Right lobe of liver (tissue), 6 donors: Measurements from ENCODE around the gene PDE7B. TPM values are rescaled to one million over a fixed set of nuclear protein-coding genes. Genes with fewer than 3 reads are reported as not detected.
"Not testable (repeated sequence)": the region's sequence is repeated elsewhere in the genome, so short reads cannot be mapped to it uniquely, and the experiment has no call there.

Source experiments
- ATAC-seq, 4 donors: fragments of 200-7000 bp; cut with Tn5 transposase; one replicate each; pipeline ENCODE4 v1.9.1; 2020; ENCODE audit warnings: mild to moderate bottlenecking in 4 of 4, moderate library complexity in 4 of 4
- DNase-seq, 3 donors: peaks; one replicate each; pipeline ENCODE4 v3.0.0-alpha.2; 2020
- H3K27ac ChIP-seq, 3 donors: fragments of 200-600 bp; one replicate each; pipeline ENCODE4 v1.8.0; 2022
- H3K27me3 ChIP-seq, 2 donors: fragments of 200-600 bp; one replicate each; pipeline ENCODE4 v1.8.0; 2022
- H3K36me3 ChIP-seq, 4 donors: fragments of 200-600 bp; sonication (generic) in 1 of 4; one replicate each; pipeline versions ENCODE4 v1.5.1 to v1.8.0; 2017 to 2022; ENCODE audit warnings: control low read depth in 1 of 4
- H3K4me1 ChIP-seq, 4 donors: fragments of 200-600 bp; sonication (generic) in 1 of 4; one replicate each; pipeline versions ENCODE4 v1.5.1 to v1.8.0; 2017 to 2022; ENCODE audit warnings: control low read depth in 1 of 4
- H3K4me3 ChIP-seq, 3 donors: fragments of 200-600 bp; one replicate each; pipeline ENCODE4 v1.8.0; 2022
- H3K9me3 ChIP-seq, 4 donors: fragments of 200-600 bp; sonication (generic) in 1 of 4; one replicate each; pipeline versions ENCODE4 v1.5.1 to v1.8.0; 2017 to 2022; ENCODE audit warnings: control low read depth in 1 of 4
- POLR2A ChIP-seq: fragments of 450-650 bp; IDR thresholded peaks from one replicate; pipeline ENCODE4 v1.6.1; 2017; ENCODE audit warnings: antibody characterized with exemption, mild to moderate bottlenecking
- WGBS: methylation state at CpG from one replicate; pipeline ENCODE4 v1.1.6; 2018; ENCODE audit warnings: low coverage, low lambda C conversion rate; ENCODE audit not compliant: insufficient coverage; ENCODE audit errors: missing lambda C conversion rate; 5-methylcytosine and 5-hydroxymethylcytosine counted together
- intact Hi-C, 2 donors: fragments of 100-400 bp; cut with DNase I; formaldehyde crosslinking; loops; one replicate each; pipeline versions ENCODE4 v1.11.2 to v1.14.1; 2022
- total RNA-seq, 6 experiments: library from RNA; depleted of rRNA in 2 of 6; stranded (reverse); fragments of >200 nt in 2 of 6; fragmentation: NEBNext Ultra II Directional in 3 of 6; extraction: Animal tissue kit (Norgen Biotek cat#: 25700) in 3 of 6; gene quantifications; one replicate each; pipeline versions ENCODE4 v1.1.0 to v1.2.4, GENCODE V29; 2016 to 2023
- TF ChIP-seq, protein P1 (sequence below), 4 donors: fragments of 200-600 bp in 3 of 4; fragments of 450-650 bp in 1 of 4; IDR thresholded peaks; one replicate each; pipeline versions ENCODE4 v1.5.1 to v1.8.0; 2016 to 2022; ENCODE audit warnings: antibody characterized with exemption in 4 of 4, mild to moderate bottlenecking in 2 of 4
- donor health status: DM: no; HTN: yes; CAD: no.
- donor health status: DM: no; HTN: no; CAD: no.
- donor health status: DM: no; HTN: no; CAD: no.
- donor health status: DM: no; HTN: yes; CAD: no.
- donor health status: DM: no; HTN: yes; CAD: no.

The PDE7B gene
- total RNA-seq, 6 experiments from 2014 or later, result 1.1 to 5.1 (median 1.9) TPM

DNA sequence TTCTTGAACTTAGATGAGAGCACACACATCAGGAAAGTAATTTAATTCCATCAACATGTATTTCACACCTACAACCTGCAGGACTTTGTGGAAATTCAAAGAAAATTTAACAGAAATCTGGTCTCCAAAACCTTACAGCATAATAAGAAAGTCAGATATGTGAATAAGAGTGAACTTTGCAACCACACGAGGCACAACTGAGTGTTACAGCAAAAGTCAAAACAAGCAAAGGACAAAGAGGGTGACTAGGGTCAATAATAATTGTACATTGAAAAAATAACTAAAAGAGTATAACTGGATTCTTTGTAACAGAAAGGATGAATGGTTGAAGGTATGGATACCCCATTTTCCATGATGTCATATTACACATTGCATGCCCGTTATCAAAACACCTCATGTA is 284.8 kb downstream of the PDE7B start:
- Histone ChIP-seq H3K36me3 (no peaks in the 10 kb centered on the region), H3K4me1 (no peaks in the 10 kb centered on the region), H3K4me3 (no peak overlapping the region), H3K27ac (no peak overlapping the region), H3K9me3 (no peaks in the 10 kb centered on the region), H3K27me3 (no peaks in the 10 kb centered on the region)
- DNase-seq, result no peak
- peak in 2 of 4 donors; percentile 33 to 54 for ATAC-seq
- intact Hi-C loops, result no loop called here
- TF ChIP-seq, protein P1, sequence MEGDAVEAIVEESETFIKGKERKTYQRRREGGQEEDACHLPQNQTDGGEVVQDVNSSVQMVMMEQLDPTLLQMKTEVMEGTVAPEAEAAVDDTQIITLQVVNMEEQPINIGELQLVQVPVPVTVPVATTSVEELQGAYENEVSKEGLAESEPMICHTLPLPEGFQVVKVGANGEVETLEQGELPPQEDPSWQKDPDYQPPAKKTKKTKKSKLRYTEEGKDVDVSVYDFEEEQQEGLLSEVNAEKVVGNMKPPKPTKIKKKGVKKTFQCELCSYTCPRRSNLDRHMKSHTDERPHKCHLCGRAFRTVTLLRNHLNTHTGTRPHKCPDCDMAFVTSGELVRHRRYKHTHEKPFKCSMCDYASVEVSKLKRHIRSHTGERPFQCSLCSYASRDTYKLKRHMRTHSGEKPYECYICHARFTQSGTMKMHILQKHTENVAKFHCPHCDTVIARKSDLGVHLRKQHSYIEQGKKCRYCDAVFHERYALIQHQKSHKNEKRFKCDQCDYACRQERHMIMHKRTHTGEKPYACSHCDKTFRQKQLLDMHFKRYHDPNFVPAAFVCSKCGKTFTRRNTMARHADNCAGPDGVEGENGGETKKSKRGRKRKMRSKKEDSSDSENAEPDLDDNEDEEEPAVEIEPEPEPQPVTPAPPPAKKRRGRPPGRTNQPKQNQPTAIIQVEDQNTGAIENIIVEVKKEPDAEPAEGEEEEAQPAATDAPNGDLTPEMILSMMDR (IDR thresholded peaks at IDR 0.05), result no peak
- no peak for TF ChIP-seq POLR2A
- WGBS, result 58% methylated on average over 2 of the region's 2 CpGs

DNA sequence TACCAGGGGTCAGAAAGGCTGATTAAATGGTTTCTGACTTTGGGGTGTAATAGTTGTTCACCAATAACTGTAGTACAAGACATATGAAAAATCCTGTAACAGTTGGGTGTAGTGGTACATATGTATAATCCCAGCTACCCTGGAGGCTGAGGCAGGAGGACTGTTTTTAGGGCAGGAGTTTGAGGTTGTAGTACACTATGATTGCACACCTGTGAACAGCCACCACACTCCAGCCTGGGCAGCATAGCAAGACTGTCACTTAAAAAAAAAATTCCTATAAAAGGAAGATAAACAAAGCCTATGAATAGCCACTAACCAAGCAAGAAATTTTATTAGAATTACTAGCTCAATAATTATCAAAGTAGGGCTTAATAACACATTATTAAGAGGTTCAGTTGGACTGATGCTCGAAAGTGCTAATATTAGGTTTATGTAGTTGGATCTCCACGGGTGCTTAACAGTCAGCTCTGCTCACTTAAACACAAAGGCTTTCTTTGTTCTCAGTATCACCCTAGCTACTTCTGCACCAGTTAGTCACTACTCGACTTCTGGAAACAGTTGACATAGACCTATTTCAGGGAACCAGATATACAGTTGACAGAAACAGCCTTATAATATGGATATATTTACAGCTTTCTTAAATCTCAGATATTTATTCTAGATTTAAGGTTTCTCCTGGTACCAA is 285.6 kb downstream of the PDE7B start:
- Histone ChIP-seq H3K4me1 (no peaks in the 10 kb centered on the region), H3K9me3 (no peaks in the 10 kb centered on the region), H3K27ac (no peak overlapping the region), H3K4me3 (no peak overlapping the region), H3K27me3 (no peaks in the 10 kb centered on the region), H3K36me3 (no peaks in the 10 kb centered on the region)
- peak in 1 of 4 donors; percentile 78 for ATAC-seq
- DNase-seq, result no peak
- intact Hi-C loops, result no loop called here
- no peak for TF ChIP-seq POLR2A
- TF ChIP-seq, protein P1 (IDR thresholded peaks at IDR 0.05), result no peak
- 56% methylated on average over 3 of the region's 3 CpGs for WGBS

DNA sequence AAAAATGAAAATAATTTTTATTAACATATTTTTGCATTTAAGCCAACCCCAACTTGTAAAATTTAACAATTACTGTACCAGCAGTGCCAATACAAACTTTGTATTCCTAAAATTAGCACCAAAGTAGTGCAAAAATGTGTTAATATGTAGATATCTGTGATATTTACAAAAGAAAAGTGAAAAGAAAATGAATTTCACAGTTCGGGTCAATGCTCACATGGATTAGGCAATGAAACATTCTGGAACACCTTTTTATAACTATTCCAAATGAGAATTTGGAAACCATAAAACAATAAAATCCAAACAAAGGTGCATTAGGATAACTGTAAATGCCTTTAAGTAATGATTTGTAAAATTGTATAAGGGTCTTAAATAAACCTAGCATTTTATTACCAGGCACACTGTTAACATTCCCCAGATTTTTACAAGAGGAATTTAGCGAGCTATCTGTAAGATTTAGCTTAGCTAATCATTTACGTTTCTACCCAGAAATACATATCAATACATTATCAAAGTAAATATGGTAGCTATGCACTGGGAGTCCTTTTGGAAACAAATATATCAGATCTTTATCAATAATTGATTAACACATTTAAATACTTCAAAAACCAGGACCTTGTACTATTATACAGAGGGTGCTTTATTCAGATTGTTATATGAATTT is 286.4 kb downstream of the PDE7B start:
- no peak overlapping the region for H3K4me3 ChIP-seq
- no peaks in the 10 kb centered on the region for H3K36me3 ChIP-seq
- no peak overlapping the region for H3K27ac ChIP-seq
- TF ChIP-seq, protein P1 (IDR thresholded peaks at IDR 0.05), result no peak
- no peak for TF ChIP-seq POLR2A
- no peaks in the 10 kb centered on the region for H3K9me3 ChIP-seq
- WGBS, result 58% methylated on average over 3 of the region's 3 CpGs
- DNase-seq (no peak), ATAC-seq (peak in 1 of 4 donors; percentile 52)
- H3K4me1 ChIP-seq, result no peaks in the 10 kb centered on the region
- intact Hi-C loops, result no loop called here
- H3K27me3 ChIP-seq, result no peaks in the 10 kb centered on the region

DNA sequence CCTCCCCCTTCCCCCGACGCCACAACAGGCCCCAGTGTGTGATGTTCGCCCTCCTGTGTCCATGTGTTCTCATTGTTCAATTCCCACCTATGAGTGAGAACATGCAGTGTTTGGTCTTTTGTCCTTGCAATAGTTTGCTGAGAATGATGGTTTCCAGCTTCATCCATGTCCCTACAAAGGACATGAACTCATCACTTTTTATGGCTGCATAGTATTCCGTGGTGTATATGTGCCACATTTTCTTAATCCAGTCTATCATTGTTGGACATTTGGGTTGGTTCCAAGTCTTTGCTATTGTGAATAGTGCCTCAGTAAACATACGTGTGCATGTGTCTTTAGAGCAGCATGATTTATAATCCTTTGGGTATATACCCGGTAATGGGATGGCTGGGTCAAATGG is 287.6 kb downstream of the PDE7B start:
- H3K9me3 ChIP-seq, H3K27me3 ChIP-seq, DNase-seq, H3K27ac ChIP-seq, H3K36me3 ChIP-seq, intact Hi-C loops, H3K4me3 ChIP-seq, H3K4me1 ChIP-seq, ATAC-seq: not testable (repeated sequence)
- WGBS, result 85% methylated on average over 4 of the region's 6 CpGs

DNA sequence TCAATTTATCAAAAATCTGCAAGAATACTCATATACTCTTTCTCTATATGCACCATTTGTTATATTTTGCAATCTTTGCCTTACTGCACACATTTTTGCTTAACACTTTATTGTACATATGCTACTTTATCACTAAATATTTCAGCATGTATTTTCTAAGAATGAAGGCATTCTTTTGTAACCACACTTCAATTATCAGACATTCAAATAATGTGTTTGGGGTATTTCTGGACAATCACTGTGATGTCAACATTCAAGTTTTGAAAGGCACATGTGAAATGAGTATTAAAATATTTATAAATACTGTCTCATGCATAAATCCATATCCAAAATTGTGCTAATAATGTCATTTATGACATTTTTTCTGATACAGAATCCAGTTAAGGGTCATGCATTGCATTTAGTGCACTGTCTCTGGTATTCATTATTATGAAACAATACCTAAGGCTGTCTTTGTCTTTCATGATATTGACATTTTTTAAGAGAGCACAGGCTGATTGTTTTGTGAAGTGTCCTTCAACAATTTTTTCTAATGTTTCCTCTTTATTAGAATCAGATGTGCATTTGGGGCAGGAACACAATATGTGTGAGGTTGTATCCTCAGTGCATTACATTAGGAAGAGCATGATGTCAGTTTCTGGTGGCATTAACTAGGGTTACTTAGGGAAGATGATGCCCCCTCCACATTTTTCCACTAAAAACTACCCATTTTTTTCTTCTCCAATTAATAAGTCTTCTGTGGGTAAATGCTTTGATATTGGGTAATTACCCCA is 292.9 kb downstream of the PDE7B start:
- Histone ChIP-seq H3K9me3 (no peaks in the 10 kb centered on the region), H3K27ac (no peak overlapping the region), H3K36me3 (no peaks in the 10 kb centered on the region), H3K27me3 (no peaks in the 10 kb centered on the region), H3K4me3 (no peak overlapping the region), H3K4me1 (no peaks in the 10 kb centered on the region)
- no peak for DNase-seq
- TF ChIP-seq, protein P1 (IDR thresholded peaks at IDR 0.05), result no peak
- TF ChIP-seq POLR2A, result no peak
- intact Hi-C loops, result no loop called here
- no peak for ATAC-seq
